Stimulated activated CD8-positive, alpha-beta memory T cell treated with anti-CD3 and anti-CD28 coated beads, Interleukin-12 subunit alpha, Interleukin-12 subunit beta, amount 100 ng/mL, for 24 hours (primary cell): ENCODE measurements around the gene HES4.
A peak's percentile ranks its signal among the peaks of the same experiment; 100 is the strongest.
"Not testable (repeated sequence)": the region's sequence is repeated elsewhere in the genome, so short reads cannot be mapped to it uniquely, and the experiment has no call there.

ENCODE experiments used
- DNase-seq: peaks from one replicate; pipeline ENCODE4 v3.0.0-alpha.2; 2020; ENCODE audit errors: extremely low read depth

The HES4 gene

GRCh38 chr1:1017397-1018320, 17.8 kb upstream of the HES4 start:
- DNase-seq, result not testable (repeated sequence)

GRCh38 chr1:1014799-1015681, 15.1 kb upstream of the HES4 start:
- no peak for DNase-seq

- no peak for DNase-seq
Observed at GRCh38 chr1:1013922-1014648, 14.2 kb upstream of the HES4 start.

GRCh38 chr1:1013105-1013921, 13.4 kb upstream of the HES4 start, which contains the start of gene ISG15:
TSS of gene ISG15 (plus strand) at chr1:1013497. CDS start at chr1:1013574, 77 bp downstream.
- DNase-seq, result peak; percentile 72

- DNase-seq, result not testable (repeated sequence)
Observed at GRCh38 chr1:1012736-1013104, 12.8 kb upstream of the HES4 start.

- DNase-seq, result no peak
Observed at GRCh38 chr1:1011396-1011949, 11.6 kb upstream of the HES4 start.

- not testable (repeated sequence) for DNase-seq
Observed at GRCh38 chr1:1010131-1010530, 10.2 kb upstream of the HES4 start.

- no peak for DNase-seq
Observed at GRCh38 chr1:1006305-1007159, 6.6 kb upstream of the HES4 start.

GRCh38 chr1:1005774-1006304, 5.9 kb upstream of the HES4 start:
- DNase-seq, result no peak

GRCh38 chr1:1004780-1005697, 5.1 kb upstream of the HES4 start:
- no peak for DNase-seq

GRCh38 chr1:1004420-1004779, 4.5 kb upstream of the HES4 start:
- DNase-seq, result no peak

- DNase-seq, result no peak
Observed at GRCh38 chr1:1003618-1004419, 3.9 kb upstream of the HES4 start.

GRCh38 chr1:1001057-1001783, 1.3 kb upstream of the HES4 start:
- no peak for DNase-seq

- DNase-seq, result no peak
Observed at GRCh38 chr1:1000357-1001056, 610 bp upstream of the HES4 start.

GRCh38 chr1:998995-999724, 737 bp downstream of the HES4 start:
- DNase-seq, result no peak

GRCh38 chr1:998745-998994, 1.2 kb downstream of the HES4 start:
- no peak for DNase-seq
